LNCAP (cell line): ENCODE data around the gene MAST1.

Experiments used
- CTCF ChIP-seq: fragments of 450-650 bp; IDR thresholded peaks from 2 replicates; pipeline ENCODE4 v1.5.1; 2017; ENCODE audit warnings: mild to moderate bottlenecking

MAST1 gene

DNA sequence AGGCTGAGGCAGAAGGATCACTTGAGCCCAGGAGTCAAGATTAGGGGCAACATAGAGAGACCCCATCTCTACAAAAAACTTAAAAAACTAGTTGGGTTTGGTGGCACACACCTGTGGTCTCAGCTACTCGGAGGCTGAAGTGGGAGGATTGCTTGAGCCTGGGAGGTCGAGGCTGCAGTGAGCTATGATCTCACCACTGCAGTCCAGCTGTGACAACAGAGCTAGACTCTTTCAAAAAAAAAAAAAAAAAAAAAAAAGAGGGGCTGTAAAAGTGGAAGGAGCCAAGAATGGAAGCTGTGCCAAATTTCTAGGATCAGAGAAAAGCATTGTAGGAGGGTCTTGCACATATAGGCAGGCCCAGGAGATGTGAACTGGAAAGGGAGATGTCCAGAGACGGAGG is 33.4 kb downstream of the MAST1 start:
- TF ChIP-seq CTCF, result no peak

DNA sequence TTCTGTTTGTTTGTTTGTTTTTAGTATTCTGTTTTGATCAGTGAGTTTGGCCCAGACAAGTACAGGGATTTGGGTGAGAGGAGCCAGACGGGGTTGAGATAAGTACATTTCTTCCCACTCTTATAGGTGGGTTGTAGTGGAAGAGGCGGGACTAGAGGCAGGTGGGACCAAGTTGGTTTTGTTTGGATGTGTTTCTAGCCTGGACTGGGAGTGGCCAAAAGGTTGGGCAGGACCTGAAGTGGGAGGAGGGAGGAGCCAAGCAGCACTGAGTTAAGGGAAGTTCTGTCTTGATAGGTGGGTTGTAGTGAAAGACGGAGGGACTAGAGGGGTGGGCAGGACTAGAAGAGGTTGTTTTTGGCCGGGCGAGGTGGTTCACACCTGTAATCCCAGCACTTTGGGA is 33.9 kb downstream of the MAST1 start:
- no peak for TF ChIP-seq CTCF

DNA sequence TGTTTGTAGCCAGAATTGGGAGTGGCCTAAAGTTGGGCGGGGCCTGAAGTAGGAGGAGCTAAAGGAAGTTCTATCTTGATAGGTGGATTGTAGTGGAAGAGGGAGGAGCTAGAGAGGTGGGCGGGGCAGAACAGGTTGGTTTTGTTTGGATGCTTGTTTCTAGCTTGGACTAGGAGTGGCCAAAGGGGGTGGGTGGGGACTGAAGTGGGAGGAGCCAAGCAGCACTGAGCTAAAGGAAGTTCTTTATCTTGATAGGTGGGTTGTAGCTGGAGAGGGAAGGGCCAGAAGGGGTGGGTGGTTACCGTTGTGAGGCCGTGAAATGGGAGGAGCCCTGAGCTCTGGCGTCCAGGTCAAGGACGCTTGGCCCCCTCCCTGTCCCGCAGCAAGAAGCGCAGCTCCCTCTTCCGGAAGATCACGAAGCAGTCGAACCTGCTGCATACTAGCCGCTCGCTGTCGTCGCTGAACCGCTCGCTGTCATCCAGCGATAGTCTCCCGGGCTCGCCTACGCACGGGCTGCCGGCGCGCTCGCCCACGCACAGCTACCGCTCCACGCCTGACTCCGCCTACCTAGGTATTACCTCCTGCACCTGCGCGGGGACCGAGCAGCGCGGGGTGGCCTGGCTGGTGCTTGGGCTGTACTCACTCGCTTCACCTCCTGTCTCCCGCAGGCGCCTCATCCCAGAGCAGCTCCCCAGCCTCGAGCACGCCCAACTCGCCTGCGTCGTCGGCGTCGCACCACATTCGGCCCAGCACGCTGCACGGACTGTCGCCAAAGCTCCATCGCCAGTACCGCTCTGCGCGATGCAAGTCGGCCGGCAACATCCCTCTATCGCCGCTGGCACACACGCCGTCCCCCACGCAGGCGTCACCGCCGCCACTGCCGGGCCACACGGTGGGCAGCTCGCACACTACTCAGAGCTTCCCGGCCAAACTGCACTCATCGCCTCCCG is 34.9 kb downstream of the MAST1 start:
- no peak for TF ChIP-seq CTCF

- no peak for TF ChIP-seq CTCF
These were observed 35.8 kb downstream of the MAST1 start for GRCh38 chr19:12873891-12874745.

GRCh38 chr19:12875086-12875485 is 36.8 kb downstream of the MAST1 start:
- TF ChIP-seq CTCF, result no peak

- TF ChIP-seq CTCF, result no peak
These were observed 42.3 kb downstream of the MAST1 start for GRCh38 chr19:12880551-12881171.

GRCh38 chr19:12881172-12881808 is 43.0 kb downstream of the MAST1 start, which contains the start of gene DNASE2:
DNASE2 (minus strand) TSS chr19:12881449; CDS start chr19:12881375, 74 bp downstream.
- TF ChIP-seq CTCF, result no peak
